ENCODE results near the gene DRC1. TPM values are rescaled to one million over a fixed set of nuclear protein-coding genes. Genes with fewer than 3 reads are reported as not detected.

DRC1 gene
- total RNA-seq, 1 experiment from 2014 or later: not detected

DNA sequence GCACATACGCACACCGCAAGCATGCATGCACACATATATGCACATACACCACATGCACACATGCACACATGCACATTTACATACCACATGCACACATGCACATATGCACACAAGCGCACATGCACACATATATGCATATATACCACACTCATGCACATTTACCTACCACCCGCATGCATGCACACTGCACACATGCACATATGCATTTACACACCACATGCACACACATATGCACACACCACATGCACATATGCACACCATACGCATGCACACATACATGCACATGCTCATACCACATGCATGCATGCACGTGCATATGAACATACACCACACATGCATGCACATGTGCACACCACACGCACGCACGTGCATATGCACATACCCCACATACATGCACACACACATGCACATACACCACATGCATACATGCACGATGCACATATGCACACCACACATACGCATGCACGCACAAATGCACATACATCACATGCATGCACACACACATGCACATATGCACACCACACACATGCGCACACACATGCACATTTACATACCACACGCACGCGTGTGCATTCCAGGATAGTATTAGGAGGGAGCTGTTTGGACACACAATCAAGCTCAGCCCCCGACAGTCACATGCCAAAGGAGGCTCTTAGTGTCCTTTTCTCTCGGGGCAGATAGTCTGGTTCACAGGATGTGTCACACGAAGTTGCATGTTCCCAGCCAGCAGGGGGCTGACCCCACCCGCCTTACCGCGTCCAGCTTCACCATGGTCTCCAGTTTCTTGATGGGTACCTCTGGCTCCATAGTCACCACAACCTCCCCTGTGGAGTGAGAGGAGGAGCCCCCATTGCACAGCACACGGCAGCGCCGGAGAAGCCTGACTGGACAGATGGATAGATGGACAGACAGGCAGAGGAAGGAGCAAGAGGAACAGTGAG, 70.3 kb downstream of the DRC1 start:
- no peak overlapping the region for H2AFZ ChIP-seq (ENCODE audit: low read length)
- no peaks in the 10 kb centered on the region for H3K79me2 ChIP-seq (ENCODE audit: insufficient read depth, low read length)
- peak overlapping the region in 2 of 3 experiments; percentile 33 to 34; a peak in 1 of 7 replicates for H3K27ac Mint-ChIP-seq
- H3K27me3 ChIP-seq (ENCODE audit: insufficient read depth, low read length): no peaks in the 10 kb centered on the region
- H2BK20ac ChIP-seq (ENCODE audit: low read depth, low read length, poor library complexity, severe bottlenecking): no peak overlapping the region
- no peaks in the 10 kb centered on the region for H3K9me3 ChIP-seq (ENCODE audit: control insufficient read depth, low read depth, low read length)
- H3K23me2 ChIP-seq (ENCODE audit: insufficient read length, low read depth, low read length, poor library complexity, severe bottlenecking): no peaks in the 10 kb centered on the region
- H2BK12ac ChIP-seq (ENCODE audit: insufficient read length, low read depth, low read length): no peak overlapping the region
- no peak overlapping the region for H3K18ac ChIP-seq (ENCODE audit: insufficient read length, low read depth, low read length)
- no peak overlapping the region for H3T11ph ChIP-seq (ENCODE audit: low read length)
- no peak overlapping the region for H3K4me2 ChIP-seq (ENCODE audit: insufficient read depth, insufficient read length, low read length)
- no peaks in the 10 kb centered on the region for H3K36me3 Mint-ChIP-seq (ENCODE audit: insufficient read depth in 1 of 3, low read depth in 3 of 3)
- TF ChIP-seq, protein P1, sequence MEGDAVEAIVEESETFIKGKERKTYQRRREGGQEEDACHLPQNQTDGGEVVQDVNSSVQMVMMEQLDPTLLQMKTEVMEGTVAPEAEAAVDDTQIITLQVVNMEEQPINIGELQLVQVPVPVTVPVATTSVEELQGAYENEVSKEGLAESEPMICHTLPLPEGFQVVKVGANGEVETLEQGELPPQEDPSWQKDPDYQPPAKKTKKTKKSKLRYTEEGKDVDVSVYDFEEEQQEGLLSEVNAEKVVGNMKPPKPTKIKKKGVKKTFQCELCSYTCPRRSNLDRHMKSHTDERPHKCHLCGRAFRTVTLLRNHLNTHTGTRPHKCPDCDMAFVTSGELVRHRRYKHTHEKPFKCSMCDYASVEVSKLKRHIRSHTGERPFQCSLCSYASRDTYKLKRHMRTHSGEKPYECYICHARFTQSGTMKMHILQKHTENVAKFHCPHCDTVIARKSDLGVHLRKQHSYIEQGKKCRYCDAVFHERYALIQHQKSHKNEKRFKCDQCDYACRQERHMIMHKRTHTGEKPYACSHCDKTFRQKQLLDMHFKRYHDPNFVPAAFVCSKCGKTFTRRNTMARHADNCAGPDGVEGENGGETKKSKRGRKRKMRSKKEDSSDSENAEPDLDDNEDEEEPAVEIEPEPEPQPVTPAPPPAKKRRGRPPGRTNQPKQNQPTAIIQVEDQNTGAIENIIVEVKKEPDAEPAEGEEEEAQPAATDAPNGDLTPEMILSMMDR (conservative IDR thresholded peaks at IDR 0.05): peak; percentile 26; the same call in 2 of the 3 replicates
- H2AK5ac ChIP-seq (ENCODE audit: insufficient read length, low read length): no peak overlapping the region
- no peaks in the 10 kb centered on the region for H3K79me1 ChIP-seq (ENCODE audit: insufficient read depth, low read depth, low read length, poor library complexity, severe bottlenecking)
- no peak overlapping the region for H2BK5ac ChIP-seq (ENCODE audit: insufficient read length, low read length)
- H3K4ac ChIP-seq (ENCODE audit: low read depth, low read length): no peak overlapping the region
- H3K23ac ChIP-seq (ENCODE audit: insufficient read length, low read depth, low read length): peak overlapping the region; percentile 4
- no peak overlapping the region for H2BK120ac ChIP-seq (ENCODE audit: low read depth, low read length, poor library complexity, severe bottlenecking)
- H3K56ac ChIP-seq (ENCODE audit: insufficient read length, low read depth, low read length): no peak overlapping the region
- H4K91ac ChIP-seq (ENCODE audit: insufficient read length, low read depth, low read length): no peak overlapping the region
- no peak for DNase-seq
- H3K27me3 Mint-ChIP-seq (ENCODE audit: low read depth): 0 out of 2 replicates have a peak, but pooled peaks cover 2% of the 10 kb centered on the region
- H3K4me3 Mint-ChIP-seq: no peak overlapping the region
- H3K4me1 Mint-ChIP-seq: peaks cover 8 to 15% of the 10 kb centered on the region in 2 experiments; a peak in 3 of 4 replicates
- H3K14ac ChIP-seq (ENCODE audit: insufficient read depth, low read length): no peak overlapping the region
- no CpG with 5 or more reads among the region's 25 CpGs for WGBS (ENCODE audit: extremely low coverage, insufficient read length, low lambda C conversion rate)
- H3K27ac ChIP-seq (ENCODE audit: insufficient read length, low read depth, low read length): no peak overlapping the region
- H3K9ac ChIP-seq (ENCODE audit: extremely low read depth, insufficient read length, low read length): no peak overlapping the region
- H3K4me1 ChIP-seq (ENCODE audit: insufficient read depth, low read length): no peaks in the 10 kb centered on the region; the same call in 1 of the 2 replicates
- peaks cover 4 to 7% of the 10 kb centered on the region in 2 experiments; a peak in 2 of 5 replicates for H3K9me3 Mint-ChIP-seq
- H4K8ac ChIP-seq (replicated peaks; ENCODE audit: insufficient read length, low read depth, low read length): peak overlapping the region; percentile 2
- H4K20me1 ChIP-seq (ENCODE audit: control insufficient read depth, insufficient read depth, insufficient read length): no peaks in the 10 kb centered on the region
- no peak overlapping the region for H2BK15ac ChIP-seq (ENCODE audit: low read depth, low read length)
- H4K5ac ChIP-seq (ENCODE audit: insufficient read length, low read depth, low read length): no peak overlapping the region
